GM12875 (cell line): Measurements from ENCODE around the gene CDK11A.
A peak's percentile ranks its signal among the peaks of the same experiment; 100 is the strongest.

Experiments used
- H3K4me3 ChIP-seq: one replicate; pipeline ENCODE4 v1.5.1; 2011; ENCODE audit warnings: low read depth, low read length, control low read depth
- CTCF ChIP-seq: IDR thresholded peaks from 2 replicates; pipeline ENCODE4 v1.5.1; 2011; ENCODE audit warnings: low read depth, mild to moderate bottlenecking, control low read depth, inconsistent platforms, low read length, moderate library complexity, borderline replicate concordance; ENCODE audit not compliant: insufficient read depth

Gene CDK11A

GRCh38 chr1:1672181-1672965, 51.8 kb downstream of the CDK11A start:
- H3K4me3 ChIP-seq = no peak overlapping the region
- no peak for TF ChIP-seq CTCF

DNA sequence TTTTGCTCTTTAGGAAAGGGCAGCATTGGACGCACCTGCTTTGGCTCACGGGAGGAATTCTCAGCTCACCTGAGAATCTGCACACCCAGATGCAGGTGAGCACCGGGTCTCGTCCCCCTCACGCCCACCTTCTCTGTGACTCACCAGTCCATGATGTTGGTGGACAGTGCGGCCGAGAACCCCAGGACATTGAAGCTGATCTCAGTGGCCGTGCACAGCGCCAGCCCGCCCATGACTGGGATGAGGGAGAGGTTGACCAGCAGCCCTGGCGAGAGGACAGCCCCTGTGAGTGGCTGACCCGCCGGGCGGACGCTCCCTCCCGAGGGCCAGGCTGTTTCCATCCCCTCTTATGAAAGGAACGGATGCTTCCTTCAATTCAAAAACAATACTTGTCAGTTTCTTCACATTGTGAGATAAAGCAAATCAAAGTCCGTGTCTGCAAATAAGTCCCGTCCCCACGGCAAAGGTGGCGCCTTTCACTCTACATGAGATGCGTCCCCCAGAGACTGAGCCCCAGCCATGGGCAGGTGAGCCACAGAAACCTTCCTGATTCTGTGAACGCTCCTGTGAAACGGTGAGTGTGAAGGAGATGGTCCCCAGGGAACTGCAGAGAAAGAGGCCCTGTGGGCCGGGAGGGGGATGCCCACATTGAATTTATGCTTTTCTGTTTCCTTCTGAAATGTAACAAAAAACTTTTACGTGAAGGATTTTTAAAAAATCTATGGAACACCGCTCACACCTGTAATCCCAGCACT, 52.6 kb downstream of the CDK11A start:
- TF ChIP-seq CTCF = no peak
- H3K4me3 ChIP-seq = no peak overlapping the region

GRCh38 chr1:1670866-1671265, 53.3 kb downstream of the CDK11A start:
- TF ChIP-seq CTCF = no peak
- H3K4me3 ChIP-seq = no peak overlapping the region

DNA sequence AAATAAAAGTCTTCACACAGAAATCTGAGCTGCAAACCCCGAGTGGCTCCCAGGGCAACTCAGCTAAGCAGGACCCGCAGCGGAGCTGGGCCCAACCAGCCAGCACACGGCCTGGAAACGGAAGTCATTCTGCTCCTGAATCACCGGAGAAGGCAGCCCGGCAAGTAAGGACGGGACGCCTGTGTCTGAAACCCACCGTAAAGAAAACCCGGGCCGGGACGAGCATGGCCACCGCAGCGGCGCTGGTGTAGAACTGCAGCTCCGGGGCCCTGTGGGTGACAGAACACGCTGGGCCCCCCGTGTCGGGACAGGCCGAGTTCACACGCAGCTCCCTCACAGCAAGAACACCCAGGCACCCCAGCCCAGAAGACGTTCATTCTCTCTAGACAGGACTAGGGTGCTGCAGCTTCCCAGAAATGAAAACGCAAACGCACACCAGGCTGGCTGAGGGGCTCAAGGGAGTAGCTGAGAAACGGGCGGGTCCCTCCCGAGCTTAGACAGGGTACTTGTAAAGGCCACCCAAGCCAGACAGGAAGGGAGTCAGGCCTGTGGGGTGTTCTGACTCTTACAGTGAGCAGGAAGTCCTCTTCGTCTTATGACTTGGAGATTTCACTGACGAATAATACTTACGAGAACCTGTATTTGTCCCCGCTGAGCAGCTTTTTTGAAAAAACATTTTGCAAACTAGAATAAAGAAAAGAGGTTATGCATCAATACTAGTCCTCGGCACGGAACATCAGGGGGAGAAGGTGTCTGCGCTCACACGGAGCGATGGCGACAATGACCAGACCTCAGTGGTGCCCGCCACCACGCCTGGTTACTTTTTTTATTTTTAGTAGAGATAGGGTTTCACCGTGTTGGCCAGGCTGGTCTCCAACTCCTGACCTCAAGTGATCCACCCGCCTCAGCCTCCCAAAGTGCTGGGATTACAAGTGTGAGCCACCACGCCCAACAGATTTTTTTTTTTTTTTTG, 54.4 kb downstream of the CDK11A start:
- no peak for TF ChIP-seq CTCF
- no peak overlapping the region for H3K4me3 ChIP-seq

- TF ChIP-seq CTCF = no peak
- no peak overlapping the region for H3K4me3 ChIP-seq
Measured at GRCh38 chr1:1666526-1666925, 57.6 kb downstream of the CDK11A start.

DNA sequence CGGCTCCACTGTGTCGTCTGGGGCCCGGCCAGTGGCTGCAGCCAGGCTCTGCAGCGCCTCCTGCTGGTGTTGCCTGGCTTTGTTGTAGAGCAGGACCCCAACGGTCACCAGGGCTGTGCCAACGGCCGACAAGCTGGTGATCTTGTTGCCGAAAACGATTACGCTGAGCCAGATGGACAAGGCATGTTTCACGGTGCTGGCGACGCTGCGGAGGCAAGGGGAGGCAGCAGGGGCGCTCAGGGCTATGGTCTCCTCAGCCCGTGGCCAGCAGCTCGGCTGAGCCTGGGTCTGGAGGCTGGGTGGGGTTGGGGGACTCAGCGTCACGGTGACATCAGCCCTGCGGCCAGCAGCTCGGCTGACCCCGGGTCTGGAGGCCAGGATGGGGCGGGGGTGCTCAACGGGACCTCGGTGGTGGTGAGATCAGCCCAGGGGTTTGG, 58.3 kb downstream of the CDK11A start:
- peak; percentile 59 for TF ChIP-seq CTCF

More for the DNA sequence above, 58.3 kb downstream of the CDK11A start:
- H3K4me3 ChIP-seq = no peak overlapping the region
